SJCRH30 (cell line): ENCODE data around the gene RTP1. TPM values are rescaled to one million over a fixed set of nuclear protein-coding genes. Genes with fewer than 3 reads are reported as not detected.
"Not testable (repeated sequence)": the region's sequence is repeated elsewhere in the genome, so short reads cannot be mapped to it uniquely, and the experiment has no call there.

Experiments used
- DNase-seq, 2 experiments: peaks; one replicate each; pipeline ENCODE4 v3.0.0-alpha.2; 2015 to 2020
- H3K27ac ChIP-seq: fragments of 250-450 bp; sonication (Bioruptor Pico); 2 replicates; pipeline ENCODE4 v1.5.1; 2020; ENCODE audit warnings: mild to moderate bottlenecking, moderate library complexity
- H3K27me3 ChIP-seq: fragments of 250-450 bp; sonication (Bioruptor Pico); 2 replicates; pipeline ENCODE4 v1.5.1; 2020; ENCODE audit warnings: mild to moderate bottlenecking, moderate library complexity
- H3K36me3 ChIP-seq: fragments of 250-450 bp; sonication (Bioruptor Pico); 2 replicates; pipeline ENCODE4 v1.5.1; 2020; ENCODE audit warnings: mild to moderate bottlenecking, moderate library complexity
- H3K4me1 ChIP-seq: fragments of 250-450 bp; sonication (Bioruptor Pico); 2 replicates; pipeline ENCODE4 v1.5.1; 2020; ENCODE audit warnings: mild to moderate bottlenecking, moderate library complexity
- H3K4me3 ChIP-seq: fragments of 250-450 bp; sonication (Bioruptor Pico); 2 replicates; pipeline ENCODE4 v1.5.1; 2020; ENCODE audit warnings: mild to moderate bottlenecking, moderate library complexity
- H3K9me3 ChIP-seq: fragments of 250-450 bp; sonication (Bioruptor Pico); replicated peaks from 2 replicates; pipeline ENCODE4 v1.5.1; 2020; ENCODE audit warnings: mild to moderate bottlenecking, moderate library complexity
- total RNA-seq: library from RNA; depleted of rRNA; stranded (reverse); fragments of >200 nt; shearing (Covaris generic); gene quantifications from 2 replicates; pipeline ENCODE4 v1.2.3, GENCODE V29; 2014

RTP1 gene
- total RNA-seq, 1 experiment from 2014 or later = not detected

GRCh38 chr3:187210545-187211327 is 13.4 kb downstream of the RTP1 start:
- no peak overlapping the region for H3K4me3 ChIP-seq
- H3K27me3 ChIP-seq = no peaks in the 10 kb centered on the region
- no peaks in the 10 kb centered on the region for H3K36me3 ChIP-seq
- no peaks in the 10 kb centered on the region for H3K4me1 ChIP-seq
- no peak for DNase-seq
- no peaks in the 10 kb centered on the region for H3K9me3 ChIP-seq
- no peak overlapping the region for H3K27ac ChIP-seq

- DNase-seq = no peak
- Histone ChIP-seq H3K36me3 (no peaks in the 10 kb centered on the region), H3K9me3 (no peaks in the 10 kb centered on the region), H3K27me3 (no peaks in the 10 kb centered on the region), H3K27ac (no peak overlapping the region), H3K4me3 (no peak overlapping the region), H3K4me1 (no peaks in the 10 kb centered on the region)
Observed at GRCh38 chr3:187211532-187212195, 14.4 kb downstream of the RTP1 start.

GRCh38 chr3:187212196-187212545 is 14.9 kb downstream of the RTP1 start:
- H3K27me3 ChIP-seq = no peaks in the 10 kb centered on the region

GRCh38 chr3:187212705-187213104 is 15.4 kb downstream of the RTP1 start:
- no peak overlapping the region for H3K27ac ChIP-seq
- H3K9me3 ChIP-seq = no peaks in the 10 kb centered on the region
- H3K4me1 ChIP-seq = no peaks in the 10 kb centered on the region
- no peak for DNase-seq
- no peaks in the 10 kb centered on the region for H3K36me3 ChIP-seq
- no peaks in the 10 kb centered on the region for H3K27me3 ChIP-seq
- H3K4me3 ChIP-seq = no peak overlapping the region

More at GRCh38 chr3:187212196-187212545, 14.9 kb downstream of the RTP1 start:
- Histone ChIP-seq H3K4me3 (no peak overlapping the region), H3K36me3 (no peaks in the 10 kb centered on the region), H3K27ac (no peak overlapping the region), H3K9me3 (no peaks in the 10 kb centered on the region), H3K4me1 (no peaks in the 10 kb centered on the region)
- no peak for DNase-seq

- H3K36me3 ChIP-seq = no peaks in the 10 kb centered on the region
- no peak overlapping the region for H3K4me3 ChIP-seq
- H3K27me3 ChIP-seq = no peaks in the 10 kb centered on the region
- DNase-seq = no peak
- no peak overlapping the region for H3K27ac ChIP-seq
- no peaks in the 10 kb centered on the region for H3K9me3 ChIP-seq
- no peaks in the 10 kb centered on the region for H3K4me1 ChIP-seq
Observed at GRCh38 chr3:187213616-187214015, 16.3 kb downstream of the RTP1 start.

DNA sequence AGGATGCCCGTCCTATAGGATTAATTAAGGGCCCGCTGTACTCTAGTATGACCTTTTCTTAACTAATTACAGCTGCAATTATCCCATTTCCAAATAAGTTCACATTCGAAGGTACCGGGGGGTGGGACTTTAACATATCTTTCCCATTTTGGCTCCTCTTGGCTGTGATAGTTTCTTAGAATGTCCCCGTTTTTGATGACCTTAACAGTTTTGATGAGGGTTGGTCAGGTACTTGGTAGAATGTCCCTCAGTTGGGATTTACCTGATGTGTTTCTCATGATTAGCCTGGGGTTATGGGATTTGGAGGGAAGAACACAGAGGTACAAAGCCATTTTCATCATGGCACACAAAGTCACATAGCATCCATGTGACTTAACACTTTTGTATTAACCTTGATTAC is 18.2 kb downstream of the RTP1 start:
- Histone ChIP-seq H3K36me3 (no peaks in the 10 kb centered on the region), H3K4me3 (no peak overlapping the region), H3K4me1 (no peaks in the 10 kb centered on the region), H3K27me3 (no peaks in the 10 kb centered on the region), H3K9me3 (no peaks in the 10 kb centered on the region), H3K27ac (no peak overlapping the region)
- DNase-seq = no peak

- H3K4me1 ChIP-seq = no peaks in the 10 kb centered on the region
- no peaks in the 10 kb centered on the region for H3K9me3 ChIP-seq
- DNase-seq = no peak
- H3K27me3 ChIP-seq = no peaks in the 10 kb centered on the region
- no peaks in the 10 kb centered on the region for H3K36me3 ChIP-seq
- H3K4me3 ChIP-seq = no peak overlapping the region
- no peak overlapping the region for H3K27ac ChIP-seq
Observed at GRCh38 chr3:187222801-187223200, 25.5 kb downstream of the RTP1 start.

DNA sequence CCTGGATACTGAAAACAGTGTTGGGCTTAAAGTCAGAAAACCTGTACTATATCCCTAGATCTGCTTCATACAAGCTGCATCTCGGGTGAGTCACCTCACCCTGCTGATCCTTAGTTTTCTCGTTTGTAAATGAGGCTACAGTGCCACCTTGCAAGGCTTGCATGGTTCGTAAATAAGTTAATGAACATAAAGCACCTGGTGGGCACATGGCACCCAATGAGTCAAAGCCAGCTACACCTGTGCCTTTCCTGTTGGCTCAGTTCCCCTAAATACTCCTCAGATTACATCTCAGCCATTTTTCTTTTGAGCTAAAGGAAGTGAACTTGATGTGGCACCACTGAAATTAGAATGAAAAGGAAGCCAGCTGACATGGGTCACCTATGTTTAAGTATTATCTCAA is 26.5 kb downstream of the RTP1 start:
- Histone ChIP-seq H3K4me1 (no peaks in the 10 kb centered on the region), H3K27me3 (no peaks in the 10 kb centered on the region), H3K4me3 (no peak overlapping the region), H3K36me3 (no peaks in the 10 kb centered on the region), H3K9me3 (no peaks in the 10 kb centered on the region), H3K27ac (no peak overlapping the region)
- no peak for DNase-seq

GRCh38 chr3:187227658-187228258 is 30.5 kb downstream of the RTP1 start:
- Histone ChIP-seq H3K4me3 (no peak overlapping the region), H3K4me1 (no peaks in the 10 kb centered on the region), H3K27me3 (no peaks in the 10 kb centered on the region), H3K36me3 (no peaks in the 10 kb centered on the region), H3K27ac (no peak overlapping the region), H3K9me3 (no peaks in the 10 kb centered on the region)
- no peak for DNase-seq

- H3K4me3 ChIP-seq = no peak overlapping the region
- no peaks in the 10 kb centered on the region for H3K4me1 ChIP-seq
- no peaks in the 10 kb centered on the region for H3K27me3 ChIP-seq
Observed at GRCh38 chr3:187228740-187229139, 31.5 kb downstream of the RTP1 start.

DNA sequence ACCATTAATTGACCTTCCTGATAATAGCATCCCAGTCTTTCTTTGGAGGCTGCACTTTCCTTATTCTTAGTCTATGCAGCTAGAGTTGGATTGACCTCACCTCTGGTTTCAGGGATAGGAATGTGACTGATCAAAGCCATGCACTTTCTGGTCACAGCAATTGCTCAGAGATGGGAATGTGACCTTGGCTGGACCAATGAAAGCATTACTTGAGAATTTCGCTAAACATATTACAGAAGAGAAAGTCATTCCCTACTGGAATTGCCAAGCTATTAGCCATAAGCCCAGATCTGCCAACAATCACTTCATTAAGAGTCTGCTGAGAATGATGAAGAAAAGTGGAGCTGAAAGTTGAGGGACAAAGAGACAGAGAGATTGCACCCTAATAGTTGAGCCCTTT is 32.7 kb downstream of the RTP1 start:
- Histone ChIP-seq H3K4me1 (no peaks in the 10 kb centered on the region), H3K27me3 (no peaks in the 10 kb centered on the region), H3K27ac (no peak overlapping the region), H3K4me3 (no peak overlapping the region), H3K9me3 (no peaks in the 10 kb centered on the region), H3K36me3 (no peaks in the 10 kb centered on the region)
- DNase-seq = no peak

More at GRCh38 chr3:187228740-187229139, 31.5 kb downstream of the RTP1 start:
- no peaks in the 10 kb centered on the region for H3K36me3 ChIP-seq
- H3K27ac ChIP-seq = no peak overlapping the region
- H3K9me3 ChIP-seq = no peaks in the 10 kb centered on the region
- DNase-seq = no peak

DNA sequence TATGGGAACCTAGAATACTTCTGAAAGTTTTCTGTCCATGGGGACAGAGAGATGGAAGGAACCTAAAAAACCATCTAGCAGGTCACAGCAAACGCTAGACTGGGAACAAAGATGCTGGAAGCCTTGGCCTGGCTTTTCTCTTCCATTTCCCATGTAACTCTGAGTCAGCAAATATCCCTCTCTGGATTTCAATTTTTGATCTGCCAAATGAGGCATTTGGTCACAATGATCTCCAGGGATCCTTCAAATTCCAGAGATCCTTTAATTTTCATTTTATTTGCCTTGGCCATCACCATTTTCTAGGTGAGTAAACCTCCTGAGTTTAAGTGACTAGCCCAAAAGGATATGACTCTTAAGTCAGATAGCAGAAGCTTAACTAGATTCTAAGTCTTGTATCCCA is 39.7 kb downstream of the RTP1 start:
- DNase-seq = no peak
- Histone ChIP-seq H3K27ac (no peak overlapping the region), H3K4me3 (no peak overlapping the region), H3K27me3 (no peaks in the 10 kb centered on the region), H3K4me1 (no peaks in the 10 kb centered on the region), H3K9me3 (no peaks in the 10 kb centered on the region), H3K36me3 (no peaks in the 10 kb centered on the region)

- Histone ChIP-seq H3K4me3 (no peak overlapping the region), H3K27ac (no peak overlapping the region), H3K4me1 (no peaks in the 10 kb centered on the region), H3K36me3 (no peaks in the 10 kb centered on the region), H3K9me3 (no peaks in the 10 kb centered on the region), H3K27me3 (no peaks in the 10 kb centered on the region)
- no peak for DNase-seq
Observed at GRCh38 chr3:187237741-187238140, 40.5 kb downstream of the RTP1 start.

DNA sequence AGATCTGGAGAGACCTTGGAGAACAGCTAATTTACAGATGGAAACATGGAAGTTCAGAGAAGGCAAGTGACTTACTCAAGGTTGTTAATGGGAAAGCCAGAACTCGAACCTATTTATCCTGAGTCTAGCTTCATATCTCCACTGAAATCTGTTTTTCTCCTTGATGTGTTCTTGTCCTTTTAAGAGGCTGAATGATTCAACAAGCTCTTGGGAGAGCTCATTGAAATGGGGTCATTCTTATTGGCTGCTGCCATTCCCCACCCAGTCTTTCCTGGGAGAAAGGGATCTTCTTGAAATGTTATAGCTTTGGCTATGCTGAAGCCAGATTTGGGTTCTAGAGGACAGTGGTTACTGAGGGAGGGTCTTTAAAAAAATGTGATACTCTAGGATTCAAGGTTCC is 41.0 kb downstream of the RTP1 start:
- Histone ChIP-seq H3K9me3 (no peaks in the 10 kb centered on the region), H3K27me3 (no peaks in the 10 kb centered on the region), H3K4me3 (no peak overlapping the region), H3K4me1 (no peaks in the 10 kb centered on the region), H3K36me3 (no peaks in the 10 kb centered on the region), H3K27ac (no peak overlapping the region)
- DNase-seq = no peak

GRCh38 chr3:187238835-187239234 is 41.5 kb downstream of the RTP1 start:
- H3K4me1 ChIP-seq, H3K36me3 ChIP-seq, H3K27ac ChIP-seq, H3K27me3 ChIP-seq, H3K4me3 ChIP-seq, DNase-seq, H3K9me3 ChIP-seq: not testable (repeated sequence)
